SKM-1 treated with dmso at 0.1 percent for 144 hours (cell line): ENCODE results near the gene CENPS.
"Not testable (repeated sequence)": the region's sequence is repeated elsewhere in the genome, so short reads cannot be mapped to it uniquely, and the experiment has no call there.

Source experiments
- DNase-seq: peaks from one replicate; lab custom pipeline; 2025; ENCODE audit not compliant: unreplicated experiment; lab: John Stamatoyannopoulos, UW

CENPS gene

DNA sequence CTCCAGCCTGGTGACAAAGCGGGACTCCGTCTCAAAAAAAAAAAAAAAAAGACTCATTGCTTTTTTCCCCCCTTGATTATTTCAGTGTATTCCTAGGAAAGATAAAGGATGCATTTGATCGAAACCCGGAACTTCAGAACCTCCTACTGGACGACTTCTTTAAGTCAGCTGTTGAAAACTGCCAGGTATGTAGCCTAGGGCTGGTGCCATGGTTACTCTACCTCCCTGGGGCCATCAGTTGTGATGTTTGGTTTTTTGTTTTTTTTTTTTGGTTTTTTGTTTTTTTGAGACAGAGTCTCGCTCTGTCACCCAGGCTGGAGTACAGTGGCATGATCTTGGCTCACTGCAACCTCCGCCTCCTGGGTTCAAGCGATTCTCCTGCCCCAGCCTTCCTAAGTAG lies 11.5 kb upstream of the CENPS start:
- DNase-seq: not testable (repeated sequence)

DNA sequence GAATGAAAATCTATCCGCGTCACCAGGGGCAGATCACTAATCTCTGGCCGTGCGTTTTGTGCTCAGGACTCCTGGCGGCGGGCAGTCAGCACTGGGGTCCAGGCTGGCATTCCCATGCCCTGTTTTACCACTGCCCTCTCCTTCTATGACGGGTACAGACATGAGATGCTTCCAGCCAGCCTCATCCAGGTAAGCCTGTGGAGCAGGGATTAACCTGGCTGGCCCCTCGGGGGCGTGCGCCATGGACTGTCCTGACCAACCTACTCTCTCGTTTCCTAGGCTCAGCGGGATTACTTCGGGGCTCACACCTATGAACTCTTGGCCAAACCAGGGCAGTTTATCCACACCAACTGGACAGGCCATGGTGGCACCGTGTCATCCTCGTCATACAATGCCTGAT lies 10.9 kb upstream of the CENPS start:
- DNase-seq: no peak

DNA sequence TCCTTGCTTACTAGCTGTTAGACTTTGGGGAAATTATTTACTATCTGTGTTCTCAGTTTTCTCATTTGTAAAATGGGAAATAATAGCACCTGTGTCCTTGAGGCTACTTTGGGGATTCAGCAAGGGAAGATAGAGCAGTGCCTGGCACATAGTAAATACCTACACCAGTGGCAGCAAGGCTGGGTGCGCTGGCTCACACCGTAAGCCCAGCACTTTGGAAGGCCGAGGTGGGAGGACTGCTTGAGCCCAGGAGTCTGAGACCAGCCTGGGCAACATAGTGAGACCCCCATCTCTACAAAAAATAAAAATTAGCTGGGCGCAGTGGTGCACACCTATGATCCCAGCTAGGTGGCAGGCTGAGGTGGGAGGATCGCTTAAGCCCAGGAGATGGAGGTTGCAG lies 8.6 kb upstream of the CENPS start:
- no peak for DNase-seq

DNA sequence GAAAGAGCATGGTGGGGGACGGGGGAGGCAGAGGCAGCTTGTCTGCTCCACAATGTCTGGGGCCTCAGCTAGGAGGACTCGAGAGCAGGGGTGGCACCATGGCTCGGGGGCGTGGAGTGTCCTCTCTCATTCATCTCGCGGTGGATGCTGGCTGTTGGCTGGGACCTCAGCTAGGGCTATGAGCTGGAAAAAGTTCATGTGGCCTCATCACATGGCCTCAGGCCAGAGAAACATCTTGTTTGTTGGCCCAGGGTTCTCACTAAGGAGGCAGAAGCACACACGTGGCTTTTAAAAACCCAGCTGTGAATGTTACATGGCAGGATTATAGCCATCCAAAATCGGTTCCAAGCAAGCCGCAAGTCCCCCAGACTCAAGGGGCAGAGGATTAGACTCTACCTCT lies 6.2 kb upstream of the CENPS start:
- no peak for DNase-seq

DNA sequence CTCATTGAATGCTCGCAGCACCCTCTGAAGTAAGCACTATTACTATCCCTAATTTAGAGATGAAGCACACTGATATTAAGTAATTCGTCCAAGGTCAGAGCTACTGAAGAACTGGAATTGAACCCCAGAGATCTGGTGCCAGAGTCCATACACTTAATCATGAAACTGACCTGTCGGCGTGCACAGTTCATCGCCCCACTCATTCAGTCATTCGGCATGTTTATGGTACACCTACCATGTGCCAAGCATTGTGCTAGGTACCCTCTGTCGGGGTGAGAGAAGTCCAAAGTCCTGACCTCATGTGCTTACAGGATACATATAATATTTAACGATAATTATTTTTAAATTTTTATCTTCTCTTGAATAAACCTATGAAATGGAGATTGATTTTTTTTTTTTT lies 5.6 kb upstream of the CENPS start:
- DNase-seq: no peak

DNA sequence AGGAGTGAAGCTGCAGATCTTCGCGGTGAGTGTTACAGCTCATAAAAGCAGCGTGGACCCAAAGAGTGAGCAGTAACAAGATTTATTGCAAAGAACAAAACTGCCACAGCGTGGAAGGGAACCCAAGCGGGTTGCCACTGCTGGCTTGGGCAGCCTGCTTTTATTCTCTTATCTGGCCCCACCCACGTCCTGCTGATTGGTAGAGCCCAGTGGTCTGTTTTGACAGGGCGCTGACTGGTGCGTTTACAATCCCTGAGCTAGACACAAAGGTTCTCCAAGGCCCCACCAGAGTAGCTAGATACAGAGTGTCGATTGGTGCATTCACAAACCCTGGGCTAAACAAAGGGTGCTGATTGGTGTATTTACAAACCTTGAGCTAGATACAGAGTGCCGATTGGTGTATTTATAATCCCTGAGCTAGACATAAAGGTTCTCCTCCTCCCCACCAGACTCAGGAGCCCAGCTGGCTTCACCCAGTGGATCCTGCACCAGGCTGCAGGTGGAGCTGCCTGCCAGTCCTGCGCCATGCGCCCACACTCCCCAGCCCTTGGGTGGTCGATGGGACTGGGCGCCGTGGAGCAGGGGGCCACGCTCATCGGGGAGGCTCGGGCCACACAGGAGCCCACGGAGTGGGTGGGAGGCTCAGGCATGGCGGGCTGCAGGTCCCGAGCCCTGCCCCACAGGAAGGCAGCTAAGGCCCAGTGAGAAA lies 4.3 kb upstream of the CENPS start:
- DNase-seq: not testable (repeated sequence)

DNA sequence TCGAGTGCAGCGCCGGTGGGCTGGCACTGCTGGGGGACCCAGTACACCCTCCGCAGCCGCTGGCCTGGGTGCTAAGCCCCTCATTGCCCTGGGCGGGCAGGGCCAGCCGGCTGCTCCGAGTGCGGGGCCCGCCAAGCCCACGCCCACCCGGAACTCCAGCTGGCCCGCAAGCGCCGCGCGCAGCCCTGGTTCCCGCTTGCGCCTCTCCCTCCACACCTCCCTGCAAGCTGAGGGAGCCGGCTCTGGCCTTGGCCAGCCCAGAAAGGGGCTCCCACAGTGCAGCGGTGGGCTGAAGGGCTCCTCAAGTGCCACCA lies 3.7 kb upstream of the CENPS start:
- not testable (repeated sequence) for DNase-seq

DNA sequence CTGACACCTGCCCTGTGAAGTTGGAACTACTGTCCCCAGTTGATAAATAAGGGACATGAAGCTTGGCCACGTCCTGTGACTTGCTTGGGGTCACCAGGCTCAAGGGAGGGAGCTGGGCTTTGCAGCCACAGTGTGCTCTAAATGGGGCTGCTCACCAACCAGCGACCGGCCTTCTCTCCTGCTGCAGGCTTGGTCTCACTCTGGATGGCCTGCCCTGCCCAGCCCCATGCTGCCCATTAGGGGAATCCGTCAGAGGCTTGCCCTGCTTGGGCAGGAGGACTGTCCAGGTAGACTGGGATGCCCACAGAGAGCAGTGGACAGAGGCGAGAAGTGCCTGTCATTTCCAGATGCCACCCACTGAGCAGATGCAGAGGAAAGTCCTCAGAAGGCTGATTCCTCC lies 1.2 kb upstream of the CENPS start:
- no peak for DNase-seq

DNA sequence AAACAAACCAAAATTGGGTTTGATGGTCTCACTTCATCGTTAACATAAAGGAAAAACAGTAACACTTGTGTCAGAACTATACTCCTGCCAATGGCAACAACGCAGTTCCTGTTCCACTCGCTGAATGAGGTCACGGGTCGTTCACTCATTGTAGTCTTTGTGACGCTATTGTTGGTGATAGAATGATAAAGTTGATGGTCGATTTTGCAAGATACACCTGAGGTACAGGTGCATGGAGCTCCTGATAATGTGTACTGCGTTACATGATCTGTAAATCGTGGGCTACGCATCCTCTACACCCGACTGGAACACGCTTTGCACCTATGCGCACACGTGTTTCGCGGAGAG lies 391 bp upstream of the CENPS start:
- DNase-seq: no peak

DNA sequence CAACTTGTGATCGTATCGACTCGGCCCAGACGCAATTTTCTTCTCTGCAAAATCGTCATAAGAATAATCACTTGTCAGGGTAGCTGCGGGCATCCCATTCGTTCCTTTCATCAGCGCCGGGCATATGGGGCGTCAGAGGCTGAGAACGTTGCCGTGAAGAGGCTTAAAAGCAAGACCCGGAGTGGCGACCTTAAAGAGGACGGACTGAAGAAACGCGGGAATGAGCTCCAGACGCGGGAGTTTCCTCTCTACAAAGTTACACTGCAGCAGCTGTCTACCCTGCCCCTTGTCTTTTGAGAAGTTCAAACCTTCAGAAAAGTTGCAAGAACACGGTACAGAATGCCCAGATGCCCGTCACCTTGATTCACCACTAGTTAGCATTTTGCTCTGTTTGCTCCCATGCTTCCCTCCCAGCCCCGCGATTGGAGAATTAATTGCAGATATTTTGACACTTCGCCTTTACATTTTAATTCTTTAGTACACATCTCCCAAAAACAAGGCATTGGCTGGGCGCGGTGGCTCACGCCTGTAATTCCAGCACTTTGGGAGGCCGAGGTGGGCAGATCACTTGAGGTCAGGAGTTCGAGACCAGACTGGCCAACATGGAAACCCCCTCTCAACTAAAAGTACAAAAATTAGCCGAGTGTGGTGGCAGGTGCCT lies 967 bp downstream of the CENPS start:
- no peak for DNase-seq

DNA sequence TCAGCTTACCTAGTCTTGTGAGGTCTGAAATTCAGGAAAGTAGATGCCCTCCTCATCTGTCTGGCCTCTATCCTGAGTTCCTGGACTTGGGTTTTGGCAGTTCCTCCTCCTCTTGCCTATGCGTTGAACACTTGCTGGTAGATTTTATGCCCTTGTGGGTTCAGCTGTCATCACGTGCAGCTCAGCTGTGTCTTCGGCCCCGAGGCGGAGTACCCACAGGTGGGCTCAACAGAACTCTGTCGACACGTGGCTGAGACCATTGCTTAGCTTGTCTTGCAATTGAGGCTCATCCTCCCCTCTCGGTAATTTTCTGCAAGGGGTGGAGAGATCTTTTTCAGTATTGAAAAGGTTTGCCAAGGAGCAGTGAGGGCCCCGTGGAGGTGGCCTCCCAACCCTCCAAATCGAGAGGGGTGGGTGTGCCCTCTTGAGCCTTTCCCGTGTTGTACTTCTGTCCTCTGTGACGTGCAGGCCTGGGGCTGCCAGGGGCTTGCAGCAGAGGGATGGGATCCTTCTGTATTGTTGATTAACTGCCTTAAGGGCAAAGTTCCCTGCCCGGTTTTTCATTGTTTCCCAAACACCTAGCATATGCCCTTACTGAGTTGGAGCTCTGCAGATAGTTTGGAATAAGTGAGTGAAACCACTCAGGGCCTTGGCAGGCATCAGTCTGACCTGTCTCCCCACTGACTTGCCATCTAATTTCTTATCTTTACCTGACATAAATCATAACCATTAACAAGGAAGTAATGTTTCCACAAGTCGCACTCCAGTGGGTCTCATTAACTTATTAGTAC lies 2.9 kb downstream of the CENPS start:
- DNase-seq: no peak

DNA sequence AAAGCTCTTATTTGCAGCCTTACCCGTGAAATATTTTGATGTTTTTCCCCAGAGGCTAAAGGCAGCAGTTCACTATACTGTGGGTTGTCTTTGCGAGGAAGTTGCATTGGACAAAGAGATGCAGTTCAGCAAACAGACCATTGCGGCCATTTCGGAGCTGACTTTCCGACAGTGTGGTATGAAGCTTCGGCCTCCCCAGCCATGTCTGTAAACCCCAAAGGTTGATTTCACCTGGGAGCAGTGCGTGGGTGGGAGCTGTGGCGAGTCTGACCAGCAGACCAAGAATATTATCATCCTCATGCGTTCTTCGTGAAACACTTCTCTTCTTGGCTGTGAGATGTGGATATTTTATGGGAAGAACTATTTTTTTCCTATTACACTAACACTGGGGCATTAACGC lies 3.6 kb downstream of the CENPS start:
- no peak for DNase-seq

DNA sequence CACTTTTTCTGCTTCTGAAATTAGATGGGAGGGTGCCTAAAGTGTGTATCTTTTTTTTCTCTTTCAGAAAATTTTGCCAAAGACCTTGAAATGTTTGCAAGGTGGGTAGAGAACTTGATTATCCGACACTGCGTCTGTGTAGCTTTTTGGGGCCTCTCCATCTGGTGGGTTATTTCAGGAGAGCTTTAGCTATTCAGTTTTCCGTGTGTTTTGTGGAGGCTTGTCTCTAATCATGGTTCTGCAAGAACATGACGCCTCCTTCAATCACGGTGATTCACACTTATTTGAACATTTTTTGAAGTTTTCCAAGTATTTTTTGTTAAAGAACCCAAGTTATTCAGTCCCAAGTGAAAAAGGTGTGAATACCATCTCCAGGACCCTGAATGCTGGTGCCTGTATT lies 4.4 kb downstream of the CENPS start:
- DNase-seq: no peak

DNA sequence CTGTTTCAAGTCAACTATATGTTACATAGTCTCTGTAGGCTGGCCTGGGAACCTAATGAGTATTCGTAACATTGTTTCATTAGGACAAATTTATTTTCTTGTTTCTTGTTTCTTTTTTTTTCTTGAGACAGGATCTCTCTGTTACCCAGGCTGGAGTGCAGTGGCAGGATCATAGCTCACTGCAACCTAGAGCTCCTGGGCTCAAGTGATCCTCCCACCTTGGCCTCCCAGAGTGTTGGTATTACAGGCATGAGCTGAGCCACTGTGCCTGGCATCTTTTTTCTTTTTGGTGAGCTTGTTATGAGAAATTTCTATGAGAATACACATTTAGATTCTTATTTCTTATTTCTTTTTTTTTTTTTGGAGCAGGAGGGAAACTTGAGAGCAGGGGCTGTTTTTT lies 6.8 kb downstream of the CENPS start:
- no peak for DNase-seq

DNA sequence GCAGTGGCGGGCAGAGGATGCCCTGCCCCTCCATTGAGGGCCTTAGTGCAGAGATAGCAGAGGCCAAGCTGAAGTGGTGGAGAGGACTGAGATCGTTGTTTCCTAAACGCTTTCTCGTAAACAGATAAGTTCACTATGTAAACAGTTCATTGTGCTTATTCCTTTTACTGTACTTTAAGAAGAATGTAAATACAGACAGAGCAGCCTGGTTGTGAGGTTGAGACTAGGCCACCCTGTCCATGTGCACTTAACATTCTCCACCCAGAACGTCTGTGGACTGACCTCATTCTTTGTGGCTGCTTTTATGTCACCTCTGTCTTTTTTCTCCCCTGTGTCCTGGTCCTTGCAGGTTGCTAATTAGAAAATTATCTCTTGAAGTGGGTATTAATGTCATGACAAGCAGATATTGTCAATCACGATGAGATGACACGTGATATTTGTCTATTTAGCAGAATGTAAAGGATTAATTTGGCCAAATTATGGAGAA lies 8.5 kb downstream of the CENPS start:
- DNase-seq: no peak

DNA sequence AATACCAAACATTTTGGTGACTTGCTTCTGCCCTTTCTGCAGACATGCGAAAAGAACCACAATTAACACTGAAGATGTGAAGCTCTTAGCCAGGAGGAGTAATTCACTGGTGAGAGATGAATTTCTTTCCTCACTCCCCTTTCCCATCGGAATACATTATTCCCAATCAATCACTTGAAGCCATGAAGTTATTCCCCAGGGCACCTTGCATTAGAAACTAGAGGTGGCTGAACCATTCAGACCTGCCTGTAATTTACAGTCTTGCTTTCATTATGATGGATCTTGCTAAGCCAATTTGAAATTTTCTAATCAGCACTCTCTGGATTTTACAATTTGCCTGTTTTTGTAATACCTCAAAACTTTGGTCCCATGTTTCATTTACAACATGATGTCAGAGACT lies 10.1 kb downstream of the CENPS start:
- DNase-seq: no peak

DNA sequence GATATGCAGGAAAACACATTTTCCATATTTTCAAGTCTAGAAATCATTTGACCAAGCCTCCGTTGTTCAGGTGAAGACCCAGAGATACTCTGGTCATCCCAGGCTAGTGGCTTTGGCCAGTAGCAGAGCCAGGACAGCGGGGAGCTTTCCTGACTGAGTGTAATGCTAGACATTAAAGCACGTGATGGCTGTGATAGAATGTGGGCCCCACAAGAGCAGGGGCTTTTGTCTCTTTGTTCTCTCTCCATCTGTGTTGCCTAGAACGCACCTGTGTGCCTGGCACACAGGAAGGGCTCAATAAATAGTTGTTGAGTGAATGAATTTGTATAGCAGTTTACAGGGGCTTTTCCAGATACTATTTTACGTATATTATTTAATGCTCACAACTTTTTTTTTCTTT lies 10.6 kb downstream of the CENPS start:
- no peak for DNase-seq

DNA sequence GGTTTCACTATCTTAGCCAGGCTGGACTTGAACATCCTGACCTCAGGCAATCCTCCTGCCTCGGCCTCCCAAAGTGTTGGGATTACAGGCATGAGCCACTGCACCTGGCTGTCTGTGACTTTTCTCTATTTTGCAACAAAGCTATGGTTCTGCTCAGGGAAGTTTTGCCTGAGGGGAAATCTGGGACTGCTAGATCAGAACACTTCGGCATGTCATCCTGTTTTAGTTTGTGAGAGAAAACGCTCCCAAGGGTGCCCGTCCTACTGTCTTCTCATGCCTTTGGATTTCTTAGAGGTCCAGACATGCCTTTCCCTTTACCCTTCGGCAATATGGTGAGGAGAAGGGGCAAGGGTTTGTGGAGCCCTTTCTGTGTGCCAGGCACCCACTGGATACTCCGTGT lies 14.0 kb downstream of the CENPS start:
- DNase-seq: no peak

DNA sequence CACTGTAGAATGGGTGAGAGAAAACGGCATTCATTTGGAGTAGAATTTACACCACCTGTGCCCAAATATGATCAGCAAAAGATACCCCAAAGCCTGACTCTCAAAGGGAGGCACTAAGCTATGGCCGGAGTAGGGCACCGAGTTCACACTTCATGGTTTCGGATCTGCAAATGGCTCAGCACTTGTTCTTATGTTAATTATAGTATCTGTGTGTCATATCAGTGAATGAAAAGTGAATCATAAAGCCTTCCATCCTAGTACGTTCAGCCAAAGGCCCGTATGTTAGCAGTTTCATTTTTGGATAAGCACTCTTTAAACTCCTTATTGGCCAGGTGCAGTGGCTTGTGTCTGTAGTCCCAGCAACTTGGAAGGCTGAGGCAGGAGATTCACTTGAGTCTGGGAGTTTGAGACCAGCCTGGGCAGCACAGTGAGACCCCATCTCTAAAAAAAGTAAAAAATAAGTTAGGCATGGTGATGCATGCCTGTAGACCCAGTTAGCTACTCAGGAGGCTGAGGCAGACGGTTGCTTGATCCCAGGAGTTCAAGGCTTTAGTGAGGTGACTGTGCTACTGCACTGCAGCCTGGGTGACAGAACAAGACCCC lies 14.7 kb downstream of the CENPS start:
- DNase-seq: no peak

DNA sequence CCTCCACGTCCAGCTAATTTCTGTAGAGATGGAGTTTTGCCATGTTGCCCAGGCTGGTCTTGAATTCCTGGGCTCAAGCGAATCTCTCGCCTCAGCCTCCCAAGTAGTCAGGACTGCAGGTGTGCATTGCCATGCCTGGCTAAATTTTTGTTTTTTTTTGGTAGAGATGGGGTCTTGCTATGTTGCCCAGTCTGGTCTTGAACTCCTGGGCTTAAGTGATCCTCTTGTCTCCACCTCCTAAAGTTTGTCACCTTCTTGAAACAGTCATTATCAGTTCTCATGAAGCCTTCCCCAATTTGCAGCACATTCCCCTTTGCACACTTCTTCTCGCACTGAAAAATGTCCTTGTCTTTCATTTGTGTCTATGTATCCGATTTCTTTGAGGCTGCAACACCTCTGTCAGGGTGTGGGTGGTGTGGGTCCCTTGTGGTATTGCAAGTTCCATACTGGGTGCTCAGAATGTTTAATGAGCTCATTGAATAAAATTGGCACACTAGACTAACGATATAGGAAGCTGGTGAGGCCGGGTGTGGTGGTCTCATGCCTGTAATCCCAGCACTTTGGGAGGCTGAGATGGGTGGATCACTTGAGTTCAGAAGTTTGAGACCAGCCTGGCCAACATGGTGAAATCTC lies 16.7 kb downstream of the CENPS start:
- DNase-seq: no peak

DNA sequence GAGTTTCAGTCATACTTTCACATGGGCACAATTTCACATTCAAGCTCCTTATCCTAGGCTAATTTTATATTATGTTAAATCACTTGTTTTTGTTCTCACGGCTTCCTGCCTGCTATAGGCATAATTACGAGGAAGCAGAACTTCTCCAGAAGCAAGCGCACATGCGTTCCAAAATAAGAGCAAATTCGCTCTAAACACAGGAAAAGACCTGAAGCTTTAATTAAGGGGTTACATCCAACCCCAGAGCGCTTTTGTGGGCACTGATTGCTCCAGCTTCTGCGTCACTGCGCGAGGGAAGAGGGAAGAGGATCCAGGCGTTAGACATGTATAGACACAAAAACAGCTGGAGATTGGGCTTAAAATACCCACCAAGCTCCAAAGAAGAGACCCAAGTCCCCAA lies 19.5 kb downstream of the CENPS start, which contains the start of gene CORT:
Gene CORT (plus strand): TSS at position 281 of the 400 bp plus-strand sequence. CDS start 193 bp downstream, outside the sequence.
- no peak for DNase-seq
